NCI-H1105 treated with DMSO at 0.1 percent for 48 hours (cell line): Measurements from ENCODE around the gene ZFPM1.

Source experiments
- DNase-seq: peaks from one replicate; lab custom pipeline; 2025; lab: John Stamatoyannopoulos, UW

ZFPM1 gene

DNA sequence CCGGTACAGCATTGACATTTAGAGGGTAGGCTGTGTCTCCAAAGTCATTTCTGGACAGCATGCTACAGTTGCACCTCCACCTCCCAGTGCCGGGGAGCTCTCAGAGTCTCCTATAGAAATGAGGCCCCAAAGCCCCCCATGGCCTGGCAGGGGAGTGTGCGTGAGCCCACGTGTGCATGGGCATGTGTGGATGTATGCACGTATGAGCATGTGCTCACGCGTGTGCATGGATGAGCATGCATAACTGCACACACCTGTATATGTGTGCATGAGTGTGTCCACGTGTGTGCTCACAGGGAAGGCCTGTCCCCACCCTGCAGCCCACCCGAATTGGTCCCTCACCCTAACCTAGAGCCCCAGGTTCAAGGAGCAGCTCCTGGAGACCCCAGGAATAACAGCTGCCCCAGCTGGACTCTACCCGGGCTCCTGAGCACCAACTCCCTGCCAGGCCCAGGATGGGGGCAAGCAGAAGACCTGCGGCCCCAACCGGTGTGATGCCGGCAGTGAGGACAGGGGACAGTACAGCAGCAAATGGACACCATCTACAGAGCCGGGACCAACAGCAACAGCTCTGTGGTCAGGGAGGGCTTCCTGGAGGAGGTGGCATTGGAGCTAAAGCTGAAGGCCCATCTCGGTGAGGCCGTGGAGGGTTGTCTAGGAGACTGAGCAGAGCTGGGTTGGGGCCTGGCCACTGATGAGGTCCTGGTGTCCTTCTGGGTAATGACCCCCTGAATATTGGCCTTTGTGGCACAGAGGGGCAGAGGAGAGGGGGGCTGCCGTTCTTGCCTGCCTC lies 35.2 kb upstream of the ZFPM1 start:
- DNase-seq = no peak

DNA sequence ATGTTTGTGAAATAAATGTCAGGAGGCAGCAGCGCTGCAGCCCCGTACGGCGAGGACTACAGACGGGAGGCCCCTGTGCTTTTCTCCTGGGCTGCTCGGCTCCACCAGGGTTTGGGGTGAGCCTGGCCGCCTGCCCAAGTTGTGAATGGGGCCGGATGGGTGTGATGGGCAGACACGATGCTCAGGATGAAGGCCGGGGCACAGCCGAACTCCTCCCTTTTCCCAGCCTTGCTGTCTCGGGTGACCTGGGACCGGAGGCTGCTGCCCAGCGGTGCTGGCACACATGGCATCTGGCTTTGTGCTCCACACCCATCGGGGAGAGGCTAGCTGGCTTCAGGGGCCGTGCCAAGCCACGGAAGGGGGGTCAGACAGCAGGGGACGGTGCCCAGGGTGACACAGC lies 34.2 kb upstream of the ZFPM1 start:
- no peak for DNase-seq

GRCh38 chr16:88419790-88420189 lies 33.3 kb upstream of the ZFPM1 start:
- no peak for DNase-seq

- no peak for DNase-seq
Measured at GRCh38 chr16:88420496-88420895, 32.6 kb upstream of the ZFPM1 start.

DNA sequence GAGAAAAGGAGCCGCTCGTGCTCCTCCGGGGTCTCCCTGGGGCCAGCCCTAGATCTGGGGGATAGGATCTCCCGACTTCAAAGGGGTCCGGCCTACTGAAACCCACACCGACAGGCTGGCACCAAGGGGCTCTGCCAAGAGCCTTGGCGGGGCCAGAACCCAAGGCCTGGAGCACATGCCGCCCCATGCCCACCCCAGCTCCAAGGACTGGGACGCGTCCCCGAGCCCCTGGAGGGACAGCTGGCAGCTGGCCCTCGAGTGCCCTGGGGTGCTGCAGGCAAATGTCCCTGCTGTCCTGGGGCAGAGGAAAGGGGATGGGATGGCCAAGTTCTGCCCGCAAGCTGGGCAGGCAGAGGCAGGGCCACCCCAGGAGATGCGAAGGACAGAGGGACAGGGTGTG lies 31.8 kb upstream of the ZFPM1 start:
- no peak for DNase-seq

- no peak for DNase-seq
Measured at GRCh38 chr16:88421871-88422433, 31.1 kb upstream of the ZFPM1 start.

DNA sequence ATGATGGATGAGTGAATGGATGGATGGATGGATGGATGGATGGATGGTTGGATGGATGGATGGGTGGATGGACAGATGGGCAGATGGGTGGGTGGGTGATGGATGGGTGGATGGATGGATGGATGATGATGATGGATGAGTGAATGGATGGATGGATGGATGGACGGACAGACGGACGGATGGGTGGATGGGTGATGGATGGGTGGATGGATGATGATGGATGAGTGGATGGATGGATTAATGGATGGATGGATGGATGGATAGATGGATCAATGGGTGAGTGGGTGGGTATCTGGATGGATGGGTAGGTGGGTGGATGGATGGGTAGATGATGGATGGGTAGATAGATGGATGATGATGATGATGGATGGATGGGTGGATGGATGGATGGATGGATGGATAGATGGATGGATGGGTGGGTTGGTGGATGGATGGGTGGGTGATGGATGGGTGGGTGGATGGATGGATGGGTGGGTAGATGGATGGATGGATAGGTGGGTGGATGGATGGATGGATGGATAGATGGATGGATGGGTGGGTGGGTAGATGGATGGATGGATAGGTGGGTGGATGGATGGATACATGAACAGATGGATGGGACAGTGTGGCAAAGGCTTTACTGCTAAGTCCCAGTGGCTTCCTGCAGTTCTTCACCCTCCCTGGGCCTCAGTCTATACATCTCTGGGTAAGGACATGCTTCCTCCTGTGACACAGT lies 30.2 kb upstream of the ZFPM1 start:
- DNase-seq = no peak

GRCh38 chr16:88423448-88423850 lies 29.6 kb upstream of the ZFPM1 start:
- no peak for DNase-seq

GRCh38 chr16:88424587-88425235 lies 28.4 kb upstream of the ZFPM1 start:
- DNase-seq = no peak

DNA sequence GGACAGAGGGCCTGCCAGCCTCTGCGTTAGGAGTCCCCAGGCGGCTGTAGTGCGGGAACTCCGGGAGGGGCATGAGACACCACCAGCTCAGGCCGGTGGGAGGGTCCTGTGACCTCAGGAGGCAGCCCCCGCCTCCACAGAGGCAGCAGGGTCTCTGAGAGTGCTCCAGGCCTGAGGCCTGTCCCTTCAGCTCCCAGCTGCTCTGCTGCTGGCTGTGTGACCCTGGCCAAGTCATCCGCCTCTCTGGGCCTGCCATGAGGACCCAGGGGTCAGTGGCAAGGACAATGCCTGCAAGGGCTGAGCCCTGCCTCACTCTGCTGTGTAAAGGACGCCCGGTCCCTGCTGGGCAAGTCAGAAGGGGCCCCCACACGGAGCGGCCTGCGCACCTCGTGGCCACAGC lies 27.1 kb upstream of the ZFPM1 start:
- no peak for DNase-seq

GRCh38 chr16:88427376-88427775 lies 25.7 kb upstream of the ZFPM1 start:
- DNase-seq = no peak

- no peak for DNase-seq
Measured at GRCh38 chr16:88428156-88428555, 24.9 kb upstream of the ZFPM1 start.

GRCh38 chr16:88428616-88429386 lies 24.3 kb upstream of the ZFPM1 start:
- DNase-seq = no peak

GRCh38 chr16:88429387-88430184 lies 23.5 kb upstream of the ZFPM1 start:
- DNase-seq = no peak

DNA sequence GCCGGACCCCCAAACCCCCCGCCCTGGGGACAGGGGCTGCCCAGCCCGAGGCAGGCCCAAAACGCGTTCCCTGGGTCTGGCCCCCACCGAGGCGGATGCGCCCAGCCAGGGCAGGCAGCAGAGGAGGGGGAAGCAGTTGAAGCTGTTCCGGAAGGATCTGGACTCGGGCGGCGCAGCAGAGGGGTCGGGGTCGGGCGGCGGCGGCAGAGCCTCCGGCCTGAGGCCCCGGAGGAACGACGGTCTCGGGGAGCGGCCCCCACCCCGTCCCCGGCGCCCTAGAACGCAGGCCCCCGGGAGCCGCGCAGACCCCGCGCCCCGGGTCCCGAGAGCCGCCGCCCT lies 22.9 kb upstream of the ZFPM1 start:
- DNase-seq = no peak

- DNase-seq = no peak
Measured at GRCh38 chr16:88430524-88431446, 22.3 kb upstream of the ZFPM1 start.

- DNase-seq = no peak
Measured at GRCh38 chr16:88431651-88432050, 21.4 kb upstream of the ZFPM1 start.

DNA sequence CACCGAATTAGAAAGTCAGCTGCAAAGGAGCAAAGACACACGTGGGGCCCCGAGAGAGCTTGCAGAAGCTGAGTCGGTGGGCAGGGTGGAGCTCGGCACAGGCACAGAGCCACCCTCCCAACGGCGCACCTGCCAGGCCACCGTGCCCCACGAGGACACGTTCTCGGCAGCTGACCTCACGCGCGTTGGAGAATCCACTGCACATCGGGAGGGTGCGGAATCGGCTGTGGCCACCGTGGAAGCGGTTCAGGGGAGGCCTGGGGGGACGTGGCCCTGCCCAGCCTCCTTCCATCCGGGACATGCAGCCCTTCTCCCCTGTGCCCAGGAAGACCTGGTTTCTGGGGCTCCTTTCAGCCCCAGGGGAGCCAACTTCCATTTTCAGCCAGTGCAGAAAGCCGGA lies 20.9 kb upstream of the ZFPM1 start:
- no peak for DNase-seq

- DNase-seq = no peak
Measured at GRCh38 chr16:88432753-88433152, 20.3 kb upstream of the ZFPM1 start.
